ENCODE measurements around the gene INSYN2B.

INSYN2B gene

GRCh38 chr5:169935762-169936161 lies 44.5 kb downstream of the INSYN2B start:
- no peak overlapping the region for H3K4me3 ChIP-seq (ENCODE audit: insufficient read depth, low read length, poor library complexity, severe bottlenecking)
- H4K20me1 ChIP-seq (ENCODE audit: low read depth, low read length): no peaks in the 10 kb centered on the region
- H3K9ac ChIP-seq (ENCODE audit: low read length): no peak overlapping the region
- no peak overlapping the region for H2AFZ ChIP-seq (ENCODE audit: low read depth, low read length, severe bottlenecking)
- H3K9me3 ChIP-seq (ENCODE audit: insufficient read depth, low read length): no peaks in the 10 kb centered on the region
- no peaks in the 10 kb centered on the region for H3K79me2 ChIP-seq (ENCODE audit: insufficient read depth, low read length)
- H3K9me2 ChIP-seq (replicated peaks; ENCODE audit: insufficient read depth, low read length): no peaks in the 10 kb centered on the region
- H3K4me2 ChIP-seq (ENCODE audit: low read depth, low read length, poor library complexity, severe bottlenecking): no peak overlapping the region
- TF ChIP-seq CTCF (IDR thresholded peaks at IDR 0.05; ENCODE audit: insufficient read depth, low read length, poor library complexity, severe bottlenecking) (no peak), EZH2phosphoT487 (conservative IDR thresholded peaks at IDR 0.05; ENCODE audit: low read length) (no peak)
- H3F3A ChIP-seq (ENCODE audit: insufficient read depth): no peaks in the 10 kb centered on the region
- no peaks in the 10 kb centered on the region for H3K36me3 ChIP-seq (ENCODE audit: low read length)
- no peaks in the 10 kb centered on the region for H3K27me3 ChIP-seq (ENCODE audit: low read length)
- H3K27ac ChIP-seq (ENCODE audit: low read depth, low read length): no peak overlapping the region

GRCh38 chr5:169934990-169935389 lies 45.3 kb downstream of the INSYN2B start:
- Histone ChIP-seq H3K9me3 (ENCODE audit: insufficient read depth, low read length) (no peaks in the 10 kb centered on the region), H3K36me3 (ENCODE audit: low read length) (no peaks in the 10 kb centered on the region), H3F3A (ENCODE audit: insufficient read depth) (no peaks in the 10 kb centered on the region), H3K4me2 (ENCODE audit: low read depth, low read length, poor library complexity, severe bottlenecking) (no peak overlapping the region), H3K27ac (ENCODE audit: low read depth, low read length) (no peak overlapping the region), H3K79me2 (ENCODE audit: insufficient read depth, low read length) (no peaks in the 10 kb centered on the region), H4K20me1 (ENCODE audit: low read depth, low read length) (no peaks in the 10 kb centered on the region), H3K4me3 (ENCODE audit: insufficient read depth, low read length, poor library complexity, severe bottlenecking) (no peak overlapping the region), H3K9me2 (replicated peaks; ENCODE audit: insufficient read depth, low read length) (no peaks in the 10 kb centered on the region), H2AFZ (ENCODE audit: low read depth, low read length, severe bottlenecking) (no peak overlapping the region), H3K9ac (ENCODE audit: low read length) (no peak overlapping the region), H3K27me3 (ENCODE audit: low read length) (no peaks in the 10 kb centered on the region)
- no peak for TF ChIP-seq CTCF (IDR thresholded peaks at IDR 0.05; ENCODE audit: insufficient read depth, low read length, poor library complexity, severe bottlenecking)

- Histone ChIP-seq H3K79me2 (ENCODE audit: insufficient read depth, low read length) (no peaks in the 10 kb centered on the region), H3K9ac (ENCODE audit: low read length) (no peak overlapping the region), H2AFZ (ENCODE audit: low read depth, low read length, severe bottlenecking) (no peak overlapping the region), H3K9me3 (ENCODE audit: insufficient read depth, low read length) (no peaks in the 10 kb centered on the region), H3K27ac (ENCODE audit: low read depth, low read length) (no peak overlapping the region), H3K4me3 (ENCODE audit: insufficient read depth, low read length, poor library complexity, severe bottlenecking) (no peak overlapping the region), H3K27me3 (ENCODE audit: low read length) (no peaks in the 10 kb centered on the region), H3K9me2 (replicated peaks; ENCODE audit: insufficient read depth, low read length) (no peaks in the 10 kb centered on the region), H3K4me2 (ENCODE audit: low read depth, low read length, poor library complexity, severe bottlenecking) (no peak overlapping the region), H4K20me1 (ENCODE audit: low read depth, low read length) (no peaks in the 10 kb centered on the region), H3F3A (ENCODE audit: insufficient read depth) (no peaks in the 10 kb centered on the region), H3K36me3 (ENCODE audit: low read length) (no peaks in the 10 kb centered on the region)
- no peak for TF ChIP-seq EZH2phosphoT487 (conservative IDR thresholded peaks at IDR 0.05; ENCODE audit: low read length)
- no peak for TF ChIP-seq CTCF (IDR thresholded peaks at IDR 0.05; ENCODE audit: insufficient read depth, low read length, poor library complexity, severe bottlenecking)
Measured at GRCh38 chr5:169933616-169934015, 46.7 kb downstream of the INSYN2B start.

GRCh38 chr5:169933127-169933526 lies 47.2 kb downstream of the INSYN2B start:
- TF ChIP-seq CTCF (IDR thresholded peaks at IDR 0.05; ENCODE audit: insufficient read depth, low read length, poor library complexity, severe bottlenecking) (no peak), EZH2phosphoT487 (conservative IDR thresholded peaks at IDR 0.05; ENCODE audit: low read length) (no peak)
- Histone ChIP-seq H3K27me3 (ENCODE audit: low read length) (no peaks in the 10 kb centered on the region), H3K9me3 (ENCODE audit: insufficient read depth, low read length) (no peaks in the 10 kb centered on the region), H4K20me1 (ENCODE audit: low read depth, low read length) (no peaks in the 10 kb centered on the region), H3K4me2 (ENCODE audit: low read depth, low read length, poor library complexity, severe bottlenecking) (no peak overlapping the region), H3F3A (ENCODE audit: insufficient read depth) (no peaks in the 10 kb centered on the region), H3K36me3 (ENCODE audit: low read length) (no peaks in the 10 kb centered on the region), H2AFZ (ENCODE audit: low read depth, low read length, severe bottlenecking) (no peak overlapping the region), H3K79me2 (ENCODE audit: insufficient read depth, low read length) (no peaks in the 10 kb centered on the region), H3K9ac (ENCODE audit: low read length) (no peak overlapping the region), H3K9me2 (replicated peaks; ENCODE audit: insufficient read depth, low read length) (no peaks in the 10 kb centered on the region), H3K4me3 (ENCODE audit: insufficient read depth, low read length, poor library complexity, severe bottlenecking) (no peak overlapping the region), H3K27ac (ENCODE audit: low read depth, low read length) (no peak overlapping the region)
